Measurements from ENCODE around the gene TBL1XR1.

DNA sequence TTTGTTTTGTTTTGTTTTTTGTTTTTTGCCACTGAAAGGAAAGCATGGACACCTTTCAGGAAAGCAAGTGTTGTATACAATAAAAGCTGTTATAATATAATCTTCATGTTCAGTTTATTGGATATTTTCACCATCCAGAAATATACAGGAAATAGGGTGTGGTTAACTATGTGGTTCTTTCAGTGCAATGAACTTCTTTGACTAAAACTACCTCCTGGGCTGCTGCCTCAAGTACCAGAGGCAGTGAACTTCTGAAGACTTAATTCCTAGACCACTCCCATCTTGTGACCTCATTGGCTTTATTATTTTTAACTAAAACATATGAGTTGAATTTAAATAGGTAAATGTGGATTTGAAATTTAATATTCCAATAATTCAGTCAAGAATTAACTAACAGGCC, 27.1 kb upstream of the TBL1XR1 start:
- TF ChIP-seq, protein P1, sequence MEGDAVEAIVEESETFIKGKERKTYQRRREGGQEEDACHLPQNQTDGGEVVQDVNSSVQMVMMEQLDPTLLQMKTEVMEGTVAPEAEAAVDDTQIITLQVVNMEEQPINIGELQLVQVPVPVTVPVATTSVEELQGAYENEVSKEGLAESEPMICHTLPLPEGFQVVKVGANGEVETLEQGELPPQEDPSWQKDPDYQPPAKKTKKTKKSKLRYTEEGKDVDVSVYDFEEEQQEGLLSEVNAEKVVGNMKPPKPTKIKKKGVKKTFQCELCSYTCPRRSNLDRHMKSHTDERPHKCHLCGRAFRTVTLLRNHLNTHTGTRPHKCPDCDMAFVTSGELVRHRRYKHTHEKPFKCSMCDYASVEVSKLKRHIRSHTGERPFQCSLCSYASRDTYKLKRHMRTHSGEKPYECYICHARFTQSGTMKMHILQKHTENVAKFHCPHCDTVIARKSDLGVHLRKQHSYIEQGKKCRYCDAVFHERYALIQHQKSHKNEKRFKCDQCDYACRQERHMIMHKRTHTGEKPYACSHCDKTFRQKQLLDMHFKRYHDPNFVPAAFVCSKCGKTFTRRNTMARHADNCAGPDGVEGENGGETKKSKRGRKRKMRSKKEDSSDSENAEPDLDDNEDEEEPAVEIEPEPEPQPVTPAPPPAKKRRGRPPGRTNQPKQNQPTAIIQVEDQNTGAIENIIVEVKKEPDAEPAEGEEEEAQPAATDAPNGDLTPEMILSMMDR (IDR thresholded peaks at IDR 0.05; ENCODE audit: insufficient read depth, low read length, poor library complexity, severe bottlenecking): no peak
- TF ChIP-seq EZH2phosphoT487 (conservative IDR thresholded peaks at IDR 0.05; ENCODE audit: low read length): no peak
